BJ (cell line): ENCODE results near the gene SPTB. TPM values are rescaled to one million over a fixed set of nuclear protein-coding genes. Genes with fewer than 3 reads are reported as not detected.

Experiments used
- CTCF ChIA-PET: fragments of 350-600 bp; formaldehyde crosslinking; extraction: SDS; loops from one replicate; lab custom pipeline; 2021; ENCODE audit warnings: antibody characterized with exemption, inconsistent platforms; lab: Yijun Ruan, JAX
- POLR2A ChIA-PET: fragments of 300-600 bp; sonication (Branson Sonifier 250); formaldehyde crosslinking; extraction: SDS; loops from one replicate; lab custom pipeline; 2021; ENCODE audit warnings: antibody characterized with exemption; lab: Charles Lee
- DNase-seq: peaks from one replicate; pipeline ENCODE4 v3.0.0-alpha.2; 2011; ENCODE audit warnings: low read depth
- H3K27me3 ChIP-seq: 2 replicates; pipeline ENCODE4 v1.6.0; 2011; ENCODE audit warnings: low read length; ENCODE audit not compliant: control insufficient read depth, insufficient read depth
- H3K36me3 ChIP-seq: 2 replicates; pipeline ENCODE4 v1.5.1; 2011; ENCODE audit warnings: low read length; ENCODE audit not compliant: control insufficient read depth, insufficient read depth
- H3K4me3 ChIP-seq: 2 replicates; pipeline ENCODE4 v1.5.1; 2011; ENCODE audit warnings: low read depth, mild to moderate bottlenecking, control low read depth, low read length
- polyA plus RNA-seq: library from polyadenylated mRNA; depleted of rRNA; stranded (reverse); fragments of >200 nt; gene quantifications from 2 replicates; pipeline ENCODE4 v1.2.3, GENCODE V29; 2011
- TF ChIP-seq, protein P1 (sequence below): IDR thresholded peaks from 2 replicates; pipeline ENCODE4 v1.5.1; 2011; ENCODE audit warnings: low read depth, mild to moderate bottlenecking, control low read depth, inconsistent platforms, low read length, moderate library complexity; ENCODE audit not compliant: insufficient read depth

The SPTB gene
- polyA plus RNA-seq, 1 experiment, result 0.02 TPM

DNA sequence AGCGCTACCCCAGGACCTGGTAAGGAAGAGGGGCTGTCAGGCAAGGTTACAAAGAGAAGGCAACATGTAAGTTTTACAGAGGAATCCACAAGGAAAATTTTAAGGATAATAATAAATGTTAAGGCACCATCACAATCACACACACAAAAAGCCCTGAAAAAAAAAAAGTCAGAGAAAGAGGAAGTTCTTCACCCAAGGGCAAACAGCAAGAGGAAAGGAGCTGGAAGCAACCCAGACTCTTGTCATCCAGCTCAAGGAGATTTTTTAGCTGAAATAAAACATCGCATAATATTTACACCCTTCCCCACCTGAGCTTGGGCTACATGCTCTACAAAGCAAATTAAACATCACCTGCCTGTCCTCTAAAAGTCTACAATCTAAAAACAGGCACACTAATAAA, 9.5 kb downstream of the SPTB start:
- CTCF ChIA-PET, result interaction anchor here (0.6 to 1.4 kb wide), 2 partner anchors 47 to 481 kb away, joined by 3 to 4 read pairs; no protein-coding TSS in a partner anchor
- no peaks in the 10 kb centered on the region for H3K36me3 ChIP-seq
- TF ChIP-seq, protein P1, sequence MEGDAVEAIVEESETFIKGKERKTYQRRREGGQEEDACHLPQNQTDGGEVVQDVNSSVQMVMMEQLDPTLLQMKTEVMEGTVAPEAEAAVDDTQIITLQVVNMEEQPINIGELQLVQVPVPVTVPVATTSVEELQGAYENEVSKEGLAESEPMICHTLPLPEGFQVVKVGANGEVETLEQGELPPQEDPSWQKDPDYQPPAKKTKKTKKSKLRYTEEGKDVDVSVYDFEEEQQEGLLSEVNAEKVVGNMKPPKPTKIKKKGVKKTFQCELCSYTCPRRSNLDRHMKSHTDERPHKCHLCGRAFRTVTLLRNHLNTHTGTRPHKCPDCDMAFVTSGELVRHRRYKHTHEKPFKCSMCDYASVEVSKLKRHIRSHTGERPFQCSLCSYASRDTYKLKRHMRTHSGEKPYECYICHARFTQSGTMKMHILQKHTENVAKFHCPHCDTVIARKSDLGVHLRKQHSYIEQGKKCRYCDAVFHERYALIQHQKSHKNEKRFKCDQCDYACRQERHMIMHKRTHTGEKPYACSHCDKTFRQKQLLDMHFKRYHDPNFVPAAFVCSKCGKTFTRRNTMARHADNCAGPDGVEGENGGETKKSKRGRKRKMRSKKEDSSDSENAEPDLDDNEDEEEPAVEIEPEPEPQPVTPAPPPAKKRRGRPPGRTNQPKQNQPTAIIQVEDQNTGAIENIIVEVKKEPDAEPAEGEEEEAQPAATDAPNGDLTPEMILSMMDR, result no peak
- DNase-seq, result no peak
- peaks cover 11% of the 10 kb centered on the region for H3K27me3 ChIP-seq
- no peak overlapping the region for H3K4me3 ChIP-seq
- POLR2A ChIA-PET, result no interaction called here

DNA sequence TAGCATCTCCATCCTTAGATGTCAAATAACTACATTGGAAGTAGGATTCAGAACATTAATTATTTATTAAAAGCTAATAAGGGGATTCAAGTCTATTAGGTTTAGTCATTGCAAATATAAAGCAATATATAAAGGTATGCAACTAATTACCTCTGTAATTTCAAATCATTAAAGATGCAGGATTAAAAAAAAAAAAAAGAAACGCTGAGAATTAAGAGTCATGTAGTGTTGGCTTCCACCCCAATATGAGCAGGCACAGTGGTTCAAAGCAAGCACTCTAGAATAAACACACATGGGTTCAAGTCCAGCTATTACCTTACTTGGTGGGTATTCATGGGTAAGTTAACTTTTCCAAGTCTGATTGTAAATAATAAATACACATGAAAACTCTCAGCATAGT, 10.9 kb downstream of the SPTB start:
- peaks cover 11% of the 10 kb centered on the region for H3K27me3 ChIP-seq
- DNase-seq, result no peak
- H3K4me3 ChIP-seq, result no peak overlapping the region
- ChIA-PET POLR2A (no interaction called here), CTCF (interaction anchor here (0.7 to 1.6 kb wide), 5 partner anchors 12 to 45 kb away, joined by 3 to 9 read pairs (median 3); no protein-coding TSS in a partner anchor)
- TF ChIP-seq, protein P1, result no peak
- H3K36me3 ChIP-seq, result no peaks in the 10 kb centered on the region

DNA sequence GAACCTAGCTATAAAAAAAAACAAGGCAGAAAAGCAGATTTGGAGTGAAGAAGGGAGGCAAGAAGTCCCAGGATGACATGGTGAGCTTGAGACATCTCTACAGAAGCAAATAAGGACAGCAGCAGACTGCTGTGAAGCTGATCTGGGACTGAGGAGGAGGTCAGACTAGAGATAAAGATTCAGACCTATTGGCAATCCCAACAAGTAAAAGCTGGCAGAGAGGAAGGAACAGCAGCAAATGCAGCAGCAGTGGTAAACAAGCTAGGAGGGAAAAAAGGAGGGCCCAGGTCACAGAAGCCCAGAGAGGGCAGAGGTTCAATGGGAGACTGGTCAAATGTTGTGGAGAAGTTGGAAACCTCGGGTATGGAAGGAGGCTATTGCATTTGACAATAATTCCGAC, 11.3 kb downstream of the SPTB start:
- POLR2A ChIA-PET, result no interaction called here
- CTCF ChIA-PET, result interaction anchor here (0.7 to 1.6 kb wide), 5 partner anchors 12 to 45 kb away, joined by 3 to 9 read pairs (median 3); no protein-coding TSS in a partner anchor
- H3K36me3 ChIP-seq, result no peaks in the 10 kb centered on the region
- no peak overlapping the region for H3K4me3 ChIP-seq
- TF ChIP-seq, protein P1, result no peak
- DNase-seq, result no peak
- H3K27me3 ChIP-seq, result peaks cover 12% of the 10 kb centered on the region

- no peaks in the 10 kb centered on the region for H3K36me3 ChIP-seq
- peaks cover 14% of the 10 kb centered on the region for H3K27me3 ChIP-seq
- TF ChIP-seq, protein P1, result no peak
- CTCF ChIA-PET, result interaction anchor here (0.6 kb wide), 1 partner anchor 10 kb away, joined by 3 read pairs; no protein-coding TSS in a partner anchor
- POLR2A ChIA-PET, result no interaction called here
- no peak overlapping the region for H3K4me3 ChIP-seq
- DNase-seq, result no peak
These were observed 12.5 kb downstream of the SPTB start for GRCh38 chr14:64867182-64867581.

GRCh38 chr14:64865992-64866391, 13.7 kb downstream of the SPTB start:
- no peaks in the 10 kb centered on the region for H3K36me3 ChIP-seq
- H3K27me3 ChIP-seq, result peaks cover 17% of the 10 kb centered on the region
- ChIA-PET CTCF (interaction anchor here (1.0 to 1.6 kb wide), 3 partner anchors 10 to 33 kb away, joined by 3 to 6 read pairs (median 3); no protein-coding TSS in a partner anchor), POLR2A (no interaction called here)
- no peak for DNase-seq
- TF ChIP-seq, protein P1, result no peak
- no peak overlapping the region for H3K4me3 ChIP-seq
